Testis (tissue), 3 donors: Measurements from ENCODE around the gene PHF21A. TPM values are rescaled to one million over a fixed set of nuclear protein-coding genes. Genes with fewer than 3 reads are reported as not detected.

ENCODE experiments used
- DNase-seq: peaks from one replicate; pipeline ENCODE4 v3.0.0-alpha.2; 2019
- H3K27ac ChIP-seq, 2 donors: fragments of 200-600 bp; sonication (generic); one replicate each; pipeline ENCODE4 v1.5.1; 2019
- H3K27me3 ChIP-seq: fragments of 200-600 bp; sonication (generic); one replicate; pipeline ENCODE4 v1.5.1; 2019
- H3K36me3 ChIP-seq: fragments of 200-600 bp; sonication (generic); one replicate; pipeline ENCODE4 v1.5.1; 2017; ENCODE audit warnings: low read depth; ENCODE audit errors: missing control alignments
- H3K4me1 ChIP-seq: fragments of 200-600 bp; sonication (generic); one replicate; pipeline ENCODE4 v1.5.1; 2019
- H3K4me3 ChIP-seq, 2 donors: fragments of 200-600 bp; sonication (generic); one replicate each; pipeline ENCODE4 v1.5.1; 2017 to 2019
- H3K9me3 ChIP-seq: fragments of 200-600 bp; sonication (generic); one replicate; pipeline ENCODE4 v1.5.1; 2017
- POLR2A ChIP-seq: fragments of 450-650 bp; IDR thresholded peaks from one replicate; pipeline ENCODE4 v1.6.1; 2017; ENCODE audit warnings: antibody characterized with exemption, mild to moderate bottlenecking, moderate library complexity
- WGBS, 2 donors: methylation state at CpG; one replicate each; pipeline ENCODE4 v1.1.5; 2018; 5-methylcytosine and 5-hydroxymethylcytosine counted together
- intact Hi-C: fragments of 100-400 bp; cut with DNase I; formaldehyde crosslinking; loops from one replicate; pipeline ENCODE4 v1.15.1; 2023; ENCODE audit warnings: low total_unique reads
- polyA plus RNA-seq: library from polyadenylated mRNA; stranded (reverse); fragments of 350-450 nt; fragmentation: Illumina TruSeq; extraction: RNeasy Lipid Tissue Mini Kit (QIAGEN cat#74804); gene quantifications from one replicate; pipeline ENCODE4 v1.2.3, GENCODE V29; 2014; ENCODE audit warnings: low read depth, low replicate concordance; ENCODE audit not compliant: insufficient read depth
- total RNA-seq, 2 donors: library from RNA; depleted of rRNA; stranded (reverse); fragments of >200 nt; gene quantifications; one replicate each; pipeline ENCODE4 v1.2.3, GENCODE V29; 2016
- TF ChIP-seq, protein P1 (sequence below), 3 experiments: fragments of 450-650 bp in 2 of 3; fragments of 200-600 bp in 1 of 3; sonication (generic) in 1 of 3; IDR thresholded peaks; one replicate each; pipeline ENCODE4 v1.5.1; 2016 to 2019; ENCODE audit warnings: antibody characterized with exemption in 3 of 3, mild to moderate bottlenecking in 2 of 3, moderate library complexity in 1 of 3

Gene PHF21A
- total and polyA plus RNA-seq, 3 donors from 2014 or later = 53.5 to 83.2 (median 56.6) TPM

GRCh38 chr11:45945397-45945999 lies 175.8 kb downstream of the PHF21A start:
- intact Hi-C loops = no loop called here
- TF ChIP-seq, protein P1, sequence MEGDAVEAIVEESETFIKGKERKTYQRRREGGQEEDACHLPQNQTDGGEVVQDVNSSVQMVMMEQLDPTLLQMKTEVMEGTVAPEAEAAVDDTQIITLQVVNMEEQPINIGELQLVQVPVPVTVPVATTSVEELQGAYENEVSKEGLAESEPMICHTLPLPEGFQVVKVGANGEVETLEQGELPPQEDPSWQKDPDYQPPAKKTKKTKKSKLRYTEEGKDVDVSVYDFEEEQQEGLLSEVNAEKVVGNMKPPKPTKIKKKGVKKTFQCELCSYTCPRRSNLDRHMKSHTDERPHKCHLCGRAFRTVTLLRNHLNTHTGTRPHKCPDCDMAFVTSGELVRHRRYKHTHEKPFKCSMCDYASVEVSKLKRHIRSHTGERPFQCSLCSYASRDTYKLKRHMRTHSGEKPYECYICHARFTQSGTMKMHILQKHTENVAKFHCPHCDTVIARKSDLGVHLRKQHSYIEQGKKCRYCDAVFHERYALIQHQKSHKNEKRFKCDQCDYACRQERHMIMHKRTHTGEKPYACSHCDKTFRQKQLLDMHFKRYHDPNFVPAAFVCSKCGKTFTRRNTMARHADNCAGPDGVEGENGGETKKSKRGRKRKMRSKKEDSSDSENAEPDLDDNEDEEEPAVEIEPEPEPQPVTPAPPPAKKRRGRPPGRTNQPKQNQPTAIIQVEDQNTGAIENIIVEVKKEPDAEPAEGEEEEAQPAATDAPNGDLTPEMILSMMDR (IDR thresholded peaks at IDR 0.05) = no peak
- no peak for TF ChIP-seq POLR2A
- no peaks in the 10 kb centered on the region for H3K9me3 ChIP-seq

GRCh38 chr11:45942381-45942780 lies 178.9 kb downstream of the PHF21A start:
- Histone ChIP-seq H3K4me1 (peaks cover under 1% of the 10 kb centered on the region), H3K4me3 (no peak overlapping the region), H3K9me3 (no peaks in the 10 kb centered on the region), H3K36me3 (no peaks in the 10 kb centered on the region), H3K27me3 (no peaks in the 10 kb centered on the region), H3K27ac (no peak overlapping the region)
- no peak for DNase-seq
- TF ChIP-seq, protein P1 (IDR thresholded peaks at IDR 0.05) = no peak
- TF ChIP-seq POLR2A = no peak
- WGBS, 2 donors = 94 to 98% methylated on average over 4 of the region's 4 CpGs
- intact Hi-C loops = no loop called here

More at GRCh38 chr11:45945397-45945999, 175.8 kb downstream of the PHF21A start:
- Histone ChIP-seq H3K27ac (no peak overlapping the region), H3K4me1 (peaks cover 8% of the 10 kb centered on the region), H3K27me3 (no peaks in the 10 kb centered on the region), H3K36me3 (no peaks in the 10 kb centered on the region), H3K4me3 (no peak overlapping the region)
- DNase-seq = no peak
- WGBS, 2 donors = 47 to 55% methylated on average over 3 of the region's 3 CpGs

DNA sequence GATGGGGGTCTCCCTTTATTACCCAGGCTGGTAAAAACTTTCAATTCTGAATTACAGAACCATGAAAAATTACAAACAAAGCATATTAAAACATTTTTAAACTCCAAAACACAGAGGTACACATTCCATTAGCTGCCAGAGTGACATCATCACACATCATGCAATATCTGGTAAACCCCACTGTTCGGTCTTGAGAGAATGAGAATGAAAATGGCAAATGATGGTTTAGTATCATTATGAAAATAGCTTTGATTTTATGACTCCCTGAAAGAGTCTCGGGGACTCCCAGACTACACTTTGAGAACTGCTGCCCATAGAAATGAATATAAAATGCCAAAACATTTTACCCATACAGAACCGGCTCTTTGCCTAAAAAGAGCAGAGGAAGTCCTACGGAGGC lies 180.0 kb downstream of the PHF21A start:
- intact Hi-C loops = no loop called here
- Histone ChIP-seq H3K27ac (no peak overlapping the region), H3K4me1 (no peaks in the 10 kb centered on the region), H3K36me3 (no peaks in the 10 kb centered on the region), H3K4me3 (no peak overlapping the region), H3K9me3 (no peaks in the 10 kb centered on the region), H3K27me3 (no peaks in the 10 kb centered on the region)
- no peak for TF ChIP-seq POLR2A
- TF ChIP-seq, protein P1 (IDR thresholded peaks at IDR 0.05) = no peak
- DNase-seq = no peak
- WGBS, 2 donors = 90 to 95% methylated on average over 4 of the region's 4 CpGs

- intact Hi-C loops = no loop called here
- 87 to 89% methylated on average over 2 of the region's 2 CpGs for WGBS, 2 donors
- DNase-seq = no peak
Observed at GRCh38 chr11:45939836-45940235, 181.4 kb downstream of the PHF21A start.

More at GRCh38 chr11:45939836-45940235, 181.4 kb downstream of the PHF21A start:
- no peaks in the 10 kb centered on the region for H3K9me3 ChIP-seq
- no peak for TF ChIP-seq POLR2A
- TF ChIP-seq, protein P1 (IDR thresholded peaks at IDR 0.05) = no peak
- H3K27ac ChIP-seq = no peak overlapping the region
- H3K36me3 ChIP-seq = no peaks in the 10 kb centered on the region
- no peak overlapping the region for H3K4me3 ChIP-seq
- no peaks in the 10 kb centered on the region for H3K4me1 ChIP-seq
- H3K27me3 ChIP-seq = no peaks in the 10 kb centered on the region
